Fibroblast of skin of right quadriceps (primary cell): Measurements from ENCODE around the gene DNER.
A peak's percentile ranks its signal among the peaks of the same experiment; 100 is the strongest.

Source experiments
- DNase-seq: peaks from one replicate; pipeline ENCODE4 v3.0.0-alpha.2; 2013

The DNER gene

GRCh38 chr2:229319558-229319957, 394.8 kb downstream of the DNER start:
- no peak for DNase-seq

GRCh38 chr2:229314117-229314516, 400.2 kb downstream of the DNER start:
- DNase-seq: no peak

GRCh38 chr2:229313591-229313990, 400.8 kb downstream of the DNER start:
- DNase-seq: peak; percentile 50
